Astrocyte of the spinal cord (primary cell): Measurements from ENCODE around the gene MYH15.
A peak's percentile ranks its signal among the peaks of the same experiment; 100 is the strongest.

Experiments used
- DNase-seq: peaks from one replicate; pipeline ENCODE4 v3.0.0; 2011; ENCODE audit warnings: low read depth, low spot score
- H3K4me3 ChIP-seq: 2 replicates; pipeline ENCODE4 v1.5.1; 2011; ENCODE audit warnings: low read depth, mild to moderate bottlenecking, low read length, moderate library complexity
- in situ Hi-C: cut with HindIII; loops from 2 replicates; pipeline ENCODE4 v1.10.0; 2017; ENCODE audit warnings: low sequenced_read_pairs
- TF ChIP-seq, protein P1 (sequence below): IDR thresholded peaks from 2 replicates; pipeline ENCODE4 v1.5.1; 2012; ENCODE audit warnings: low read depth, mild to moderate bottlenecking, low read length, inconsistent platforms

The MYH15 gene

DNA sequence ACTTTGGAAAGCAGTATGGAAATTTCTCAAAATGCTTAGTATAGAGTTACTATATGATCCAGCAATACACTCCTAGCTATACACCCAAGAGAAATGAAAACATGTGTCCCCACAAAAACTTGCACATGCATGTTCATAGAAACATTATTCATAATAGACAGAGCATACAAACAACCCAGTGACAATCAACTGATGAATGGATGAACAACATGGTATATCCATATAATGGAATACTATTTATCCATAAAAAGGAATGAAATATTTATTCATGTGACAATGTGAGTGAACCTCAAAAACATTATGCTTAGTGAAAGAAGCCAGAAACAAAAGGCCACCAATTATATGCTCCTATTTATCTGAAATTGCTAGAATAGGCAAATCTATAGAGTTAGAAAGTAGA, 6.7 kb downstream of the MYH15 start:
- in situ Hi-C loops, result no loop called here
- TF ChIP-seq, protein P1, sequence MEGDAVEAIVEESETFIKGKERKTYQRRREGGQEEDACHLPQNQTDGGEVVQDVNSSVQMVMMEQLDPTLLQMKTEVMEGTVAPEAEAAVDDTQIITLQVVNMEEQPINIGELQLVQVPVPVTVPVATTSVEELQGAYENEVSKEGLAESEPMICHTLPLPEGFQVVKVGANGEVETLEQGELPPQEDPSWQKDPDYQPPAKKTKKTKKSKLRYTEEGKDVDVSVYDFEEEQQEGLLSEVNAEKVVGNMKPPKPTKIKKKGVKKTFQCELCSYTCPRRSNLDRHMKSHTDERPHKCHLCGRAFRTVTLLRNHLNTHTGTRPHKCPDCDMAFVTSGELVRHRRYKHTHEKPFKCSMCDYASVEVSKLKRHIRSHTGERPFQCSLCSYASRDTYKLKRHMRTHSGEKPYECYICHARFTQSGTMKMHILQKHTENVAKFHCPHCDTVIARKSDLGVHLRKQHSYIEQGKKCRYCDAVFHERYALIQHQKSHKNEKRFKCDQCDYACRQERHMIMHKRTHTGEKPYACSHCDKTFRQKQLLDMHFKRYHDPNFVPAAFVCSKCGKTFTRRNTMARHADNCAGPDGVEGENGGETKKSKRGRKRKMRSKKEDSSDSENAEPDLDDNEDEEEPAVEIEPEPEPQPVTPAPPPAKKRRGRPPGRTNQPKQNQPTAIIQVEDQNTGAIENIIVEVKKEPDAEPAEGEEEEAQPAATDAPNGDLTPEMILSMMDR, result no peak
- DNase-seq, result no peak
- no peak overlapping the region for H3K4me3 ChIP-seq

DNA sequence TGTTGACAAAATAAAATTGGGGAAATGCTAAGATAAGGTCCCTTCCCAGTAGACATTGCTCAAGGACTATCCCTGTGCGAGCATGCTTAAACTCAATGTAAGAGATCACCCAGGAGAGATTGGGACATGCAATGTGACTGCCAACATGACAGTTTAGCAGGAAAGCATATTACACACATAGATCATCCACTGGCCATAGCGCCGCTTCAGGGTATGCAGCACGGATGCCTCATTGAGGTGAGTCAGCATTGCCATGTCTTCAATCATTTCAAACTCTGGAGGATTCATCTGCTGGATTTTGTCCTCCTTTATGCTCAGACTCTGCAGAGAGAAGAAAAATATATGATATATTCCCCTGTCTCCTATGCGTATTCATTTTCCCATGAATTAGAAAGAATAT, 8.9 kb downstream of the MYH15 start:
- no peak overlapping the region for H3K4me3 ChIP-seq
- no peak for DNase-seq
- TF ChIP-seq, protein P1, result no peak
- in situ Hi-C loops, result no loop called here

DNA sequence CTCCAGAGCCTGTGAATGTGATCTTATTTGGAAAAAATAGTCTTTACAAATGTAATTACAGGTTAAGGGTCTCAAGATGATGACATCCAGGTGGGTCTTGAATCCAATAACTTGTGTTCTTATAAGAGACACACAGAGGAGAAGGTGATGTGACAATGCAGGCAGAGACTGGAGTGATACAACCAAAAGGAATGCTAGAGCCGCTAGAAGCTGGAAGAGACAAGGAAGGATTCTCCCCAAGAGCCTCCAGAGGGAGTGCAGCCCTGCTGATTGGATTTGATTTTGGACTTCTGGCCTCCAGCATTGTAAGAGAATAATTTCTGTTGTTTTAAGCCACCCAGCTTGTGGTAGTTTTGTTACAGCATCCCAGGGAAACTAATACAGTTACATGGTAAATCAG, 9.7 kb downstream of the MYH15 start:
- DNase-seq, result no peak
- TF ChIP-seq, protein P1, result no peak
- in situ Hi-C loops, result no loop called here
- H3K4me3 ChIP-seq, result no peak overlapping the region

DNA sequence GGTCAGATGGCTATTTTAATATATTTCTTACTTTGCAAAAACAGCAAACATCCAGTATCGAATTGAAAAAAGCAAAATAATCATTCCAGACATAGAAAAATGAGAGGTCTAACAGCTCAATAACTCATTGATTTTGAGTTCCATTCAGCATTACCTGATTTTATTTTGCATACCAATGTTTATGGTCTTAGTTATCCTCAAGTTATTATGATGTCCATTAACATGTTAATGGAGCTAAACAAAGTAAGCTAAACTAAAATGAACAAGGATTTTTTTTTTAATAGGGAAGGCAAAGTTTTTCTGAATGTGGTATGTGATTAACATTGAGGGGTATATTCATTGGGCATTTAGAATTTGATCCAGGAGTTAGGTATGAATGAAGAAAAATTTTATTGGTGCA, 13.1 kb downstream of the MYH15 start:
- TF ChIP-seq, protein P1, result no peak
- in situ Hi-C loops, result no loop called here
- H3K4me3 ChIP-seq, result no peak overlapping the region
- no peak for DNase-seq

DNA sequence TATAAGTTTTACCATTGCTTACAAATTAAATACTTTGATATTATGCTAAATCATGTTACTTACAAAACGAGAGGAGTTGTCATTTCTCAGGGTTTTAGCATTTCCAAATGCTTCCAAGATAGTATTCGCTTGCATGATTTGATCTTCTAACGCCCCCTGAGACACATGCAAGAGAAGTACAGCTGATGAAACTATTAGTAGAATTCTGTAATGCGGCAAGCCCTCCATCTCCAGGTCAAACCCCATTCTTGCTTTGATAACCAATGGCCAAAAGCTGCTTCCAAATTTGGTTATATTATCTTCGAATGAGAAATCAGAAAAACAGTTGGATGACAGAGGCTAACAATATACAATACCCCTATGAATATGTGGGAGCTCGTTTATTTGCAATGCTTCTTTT, 14.7 kb downstream of the MYH15 start:
- no peak for DNase-seq
- in situ Hi-C loops, result no loop called here
- TF ChIP-seq, protein P1, result no peak
- H3K4me3 ChIP-seq, result no peak overlapping the region

DNA sequence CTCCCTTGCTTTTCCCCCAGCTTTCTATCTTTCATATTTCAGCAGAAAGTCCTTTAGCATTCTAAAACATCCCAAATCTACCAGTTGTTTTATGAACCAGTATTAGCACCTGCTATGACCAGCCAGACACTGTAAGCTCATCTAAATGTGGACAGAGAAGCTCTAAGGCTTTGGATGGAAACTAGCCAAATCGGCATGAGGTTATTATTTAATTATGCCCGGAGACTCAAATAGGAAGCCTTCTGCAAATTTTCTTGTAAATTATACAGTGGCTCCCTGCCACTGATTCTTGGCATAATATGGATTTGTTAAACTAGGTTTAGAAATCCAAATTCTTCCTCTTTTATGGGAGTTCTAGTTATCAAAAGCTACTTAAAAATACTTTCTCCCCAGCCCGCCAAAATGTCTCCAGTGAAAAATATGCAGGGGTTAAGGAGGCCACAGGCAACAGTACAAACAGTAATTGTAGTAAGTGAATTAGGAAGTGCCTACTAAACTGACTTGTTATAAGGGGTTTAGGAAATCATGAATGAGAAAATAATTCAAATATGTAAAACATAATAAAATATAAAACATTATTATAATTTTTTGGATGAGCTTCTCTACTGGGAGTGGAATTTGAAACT, 15.4 kb downstream of the MYH15 start:
- in situ Hi-C loops, result no loop called here
- TF ChIP-seq, protein P1, result no peak
- DNase-seq, result no peak
- H3K4me3 ChIP-seq, result no peak overlapping the region

DNA sequence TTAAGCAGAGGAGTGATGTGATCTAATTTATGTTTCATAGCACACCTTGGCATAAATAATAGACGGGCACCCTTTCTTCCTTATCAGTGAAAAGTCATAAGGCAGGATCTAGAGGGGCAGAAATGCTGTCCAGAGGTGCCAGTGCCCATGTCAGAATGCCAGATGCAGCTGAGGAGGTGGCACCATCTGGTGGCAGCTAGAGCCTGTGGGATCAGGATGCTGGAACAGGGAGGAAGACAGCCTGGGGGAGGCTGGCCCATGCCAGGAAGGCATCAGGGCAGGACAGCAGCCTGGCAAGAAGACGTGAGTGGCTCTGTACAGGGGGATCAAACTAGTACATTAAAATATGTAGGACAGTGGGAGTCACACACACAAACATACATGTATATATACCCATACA, 16.5 kb downstream of the MYH15 start:
- DNase-seq, result no peak
- in situ Hi-C loops, result no loop called here
- no peak overlapping the region for H3K4me3 ChIP-seq
- TF ChIP-seq, protein P1, result peak; percentile 47
